ENCODE data around the gene EEPD1.

DNA sequence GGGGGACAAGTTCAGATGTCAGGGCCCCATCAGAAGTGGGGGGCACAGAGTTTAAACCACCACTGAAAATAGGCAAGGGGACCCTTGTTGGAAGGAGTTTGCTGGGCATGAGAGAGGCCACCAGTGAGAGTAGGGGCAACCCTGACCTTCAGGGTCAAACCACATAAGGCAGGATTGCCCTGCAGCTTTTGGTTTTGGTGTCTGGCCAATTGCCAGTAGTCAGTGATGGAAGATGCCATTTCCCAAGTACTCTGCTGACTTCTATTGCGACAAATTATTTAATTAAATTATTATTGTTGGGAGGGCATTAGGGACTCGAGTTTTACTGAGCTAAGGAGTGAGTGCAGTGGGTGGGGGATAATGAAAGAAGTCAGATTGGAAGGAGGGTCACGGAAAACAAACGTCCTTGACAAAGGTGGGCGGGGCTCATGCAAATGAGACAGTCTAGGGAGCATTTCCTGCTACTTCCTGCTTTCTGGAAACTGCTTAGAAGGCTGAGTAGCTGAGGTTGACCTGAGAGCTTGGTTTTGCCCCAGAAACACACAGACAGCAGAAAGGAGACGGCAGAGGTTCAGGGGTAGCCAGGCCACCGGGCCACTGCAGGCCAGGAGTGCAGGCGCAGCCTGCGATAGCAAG, 162.4 kb downstream of the EEPD1 start:
- TF ChIP-seq CTCF (IDR thresholded peaks at IDR 0.05) (no peak), POLR2A (IDR thresholded peaks at IDR 0.05) (no peak)
